Peyer's patch (tissue), 4 donors: ENCODE results near the gene SLC2A9. TPM values are rescaled to one million over a fixed set of nuclear protein-coding genes. Genes with fewer than 3 reads are reported as not detected.

Experiments used
- DNase-seq, 3 donors: peaks; one replicate each; pipeline ENCODE4 v3.0.0-alpha.2; 2017 to 2019
- H3K27ac ChIP-seq, 4 donors: fragments of 200-600 bp; sonication (generic); one replicate each; pipeline ENCODE4 v1.5.1; 2016 to 2019
- H3K27me3 ChIP-seq, 2 donors: fragments of 200-600 bp; sonication (generic); one replicate each; pipeline ENCODE4 v1.5.1; 2019
- H3K36me3 ChIP-seq, 3 donors: fragments of 200-600 bp; sonication (generic); one replicate each; pipeline ENCODE4 v1.5.1; 2016 to 2019
- H3K4me1 ChIP-seq, 4 donors: fragments of 200-600 bp; sonication (generic); one replicate each; pipeline ENCODE4 v1.5.1; 2016 to 2019
- H3K4me3 ChIP-seq, 4 donors: fragments of 200-600 bp; sonication (generic); 1 replicate in 3 of 4; 2 replicates in 1 of 4; pipeline ENCODE4 v1.5.1; 2016 to 2019; ENCODE audit warnings: mild to moderate bottlenecking in 1 of 4
- H3K9me3 ChIP-seq, 4 donors: fragments of 200-600 bp; sonication (generic); one replicate each; pipeline ENCODE4 v1.5.1; 2016 to 2019; ENCODE audit warnings: mild to moderate bottlenecking in 1 of 4
- POLR2A ChIP-seq, 2 donors: fragments of 450-650 bp; IDR thresholded peaks; one replicate each; pipeline ENCODE4 v1.5.1; 2017; ENCODE audit warnings: antibody characterized with exemption in 2 of 2, mild to moderate bottlenecking in 2 of 2, moderate library complexity in 2 of 2
- total RNA-seq, 4 donors: library from RNA; depleted of rRNA; stranded (reverse); fragments of >200 nt; gene quantifications; one replicate each; pipeline ENCODE4 v1.1.0, GENCODE V29; 2016
- TF ChIP-seq, protein P1 (sequence below), 6 experiments: fragments of 450-650 bp in 4 of 6; fragments of 200-600 bp in 2 of 6; sonication (generic) in 1 of 6; IDR thresholded peaks; one replicate each; pipeline ENCODE4 v1.5.1; 2017 to 2019; ENCODE audit warnings: antibody characterized with exemption in 6 of 6, mild to moderate bottlenecking in 3 of 6, moderate library complexity in 1 of 6

SLC2A9 gene
- total RNA-seq, 4 donors from 2014 or later = 8.3 to 24.1 (median 22.0) TPM

DNA sequence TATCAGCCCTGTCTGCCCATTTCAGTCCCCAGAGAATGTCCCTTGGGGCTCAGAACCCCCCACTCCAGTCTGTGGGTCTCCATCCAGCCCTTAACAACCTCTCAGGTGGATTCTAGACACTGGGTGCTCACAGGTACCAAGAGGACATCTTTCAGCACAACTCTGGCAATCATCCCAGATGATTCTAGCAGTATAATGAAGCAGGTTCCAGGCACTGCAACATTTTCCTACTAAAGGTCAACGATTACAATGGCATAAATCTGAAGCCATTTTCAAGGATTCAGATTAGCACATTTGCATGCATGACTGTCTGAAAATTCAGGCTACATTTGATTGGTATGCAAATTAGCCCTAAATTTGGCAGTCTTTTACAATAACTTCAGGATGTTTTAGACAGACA is 10.0 kb downstream of the SLC2A9 start:
- DNase-seq = no peak
- TF ChIP-seq POLR2A (IDR thresholded peaks at IDR 0.05) = no peak
- TF ChIP-seq, protein P1, sequence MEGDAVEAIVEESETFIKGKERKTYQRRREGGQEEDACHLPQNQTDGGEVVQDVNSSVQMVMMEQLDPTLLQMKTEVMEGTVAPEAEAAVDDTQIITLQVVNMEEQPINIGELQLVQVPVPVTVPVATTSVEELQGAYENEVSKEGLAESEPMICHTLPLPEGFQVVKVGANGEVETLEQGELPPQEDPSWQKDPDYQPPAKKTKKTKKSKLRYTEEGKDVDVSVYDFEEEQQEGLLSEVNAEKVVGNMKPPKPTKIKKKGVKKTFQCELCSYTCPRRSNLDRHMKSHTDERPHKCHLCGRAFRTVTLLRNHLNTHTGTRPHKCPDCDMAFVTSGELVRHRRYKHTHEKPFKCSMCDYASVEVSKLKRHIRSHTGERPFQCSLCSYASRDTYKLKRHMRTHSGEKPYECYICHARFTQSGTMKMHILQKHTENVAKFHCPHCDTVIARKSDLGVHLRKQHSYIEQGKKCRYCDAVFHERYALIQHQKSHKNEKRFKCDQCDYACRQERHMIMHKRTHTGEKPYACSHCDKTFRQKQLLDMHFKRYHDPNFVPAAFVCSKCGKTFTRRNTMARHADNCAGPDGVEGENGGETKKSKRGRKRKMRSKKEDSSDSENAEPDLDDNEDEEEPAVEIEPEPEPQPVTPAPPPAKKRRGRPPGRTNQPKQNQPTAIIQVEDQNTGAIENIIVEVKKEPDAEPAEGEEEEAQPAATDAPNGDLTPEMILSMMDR (IDR thresholded peaks at IDR 0.05) = no peak

DNA sequence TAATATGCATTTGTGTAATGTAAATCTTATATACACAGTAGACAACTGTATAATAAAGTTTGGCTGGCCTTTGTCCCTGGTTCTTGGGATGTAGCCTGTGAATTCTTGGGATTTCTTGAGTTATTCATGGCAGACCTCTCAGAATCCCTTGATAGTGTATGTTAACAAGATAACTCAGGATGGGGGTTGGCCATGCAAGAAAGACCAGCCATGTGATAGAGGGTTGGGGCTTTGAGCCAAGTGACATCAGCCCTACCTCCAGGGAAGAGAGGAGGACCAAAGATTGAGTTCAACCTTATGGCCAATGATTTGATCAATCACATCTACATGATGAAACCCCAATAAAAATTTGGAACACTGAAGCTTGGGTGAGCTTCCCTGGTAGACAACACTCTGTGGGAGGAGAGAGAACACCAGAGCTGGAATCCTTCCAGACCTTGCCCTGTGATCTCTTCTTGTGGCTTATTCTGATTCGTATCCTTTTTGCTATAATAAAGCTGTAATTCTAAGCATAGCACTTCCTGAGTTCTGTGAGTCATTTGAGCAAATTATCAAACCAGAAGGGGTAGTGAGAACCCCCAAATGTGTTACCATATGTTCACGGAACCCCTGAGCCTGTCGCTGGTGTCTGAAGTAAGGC is 11.3 kb downstream of the SLC2A9 start:
- no peaks in the 10 kb centered on the region for H3K27me3 ChIP-seq
- no peaks in the 10 kb centered on the region for H3K9me3 ChIP-seq
- TF ChIP-seq, protein P1 (IDR thresholded peaks at IDR 0.05) = no peak
- no peak for TF ChIP-seq POLR2A (IDR thresholded peaks at IDR 0.05)
- H3K36me3 ChIP-seq = no peaks in the 10 kb centered on the region
- H3K4me1 ChIP-seq = peaks cover 0 to 32% (median 16%) of the 10 kb centered on the region in 4 donors
- no peak overlapping the region for H3K4me3 ChIP-seq
- no peak overlapping the region for H3K27ac ChIP-seq
- DNase-seq = no peak

More for the DNA sequence above, 10.0 kb downstream of the SLC2A9 start:
- Histone ChIP-seq H3K27ac (no peak overlapping the region), H3K9me3 (no peaks in the 10 kb centered on the region), H3K27me3 (no peaks in the 10 kb centered on the region), H3K4me1 (peaks cover 0 to 22% (median 12%) of the 10 kb centered on the region in 4 donors), H3K4me3 (no peak overlapping the region), H3K36me3 (no peaks in the 10 kb centered on the region)

DNA sequence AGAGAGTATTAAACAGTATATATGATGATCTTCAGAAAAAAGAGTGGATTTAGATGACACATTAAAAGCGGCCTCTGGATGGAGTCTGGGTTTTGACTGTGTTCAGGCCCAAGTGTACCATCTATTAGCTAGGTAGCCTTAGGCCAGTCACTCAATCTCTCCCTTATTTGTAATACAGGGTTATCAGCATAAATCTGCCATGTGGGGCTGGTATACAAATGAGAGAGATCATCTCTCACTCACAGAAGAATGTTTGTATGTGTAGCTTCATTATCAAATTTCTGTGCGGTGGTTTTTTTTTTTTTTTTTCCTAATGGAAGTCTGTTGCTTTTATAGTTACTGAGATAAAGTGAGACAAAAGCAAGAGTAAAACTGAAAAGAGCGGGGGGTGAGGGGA is 12.7 kb downstream of the SLC2A9 start:
- TF ChIP-seq, protein P1 (IDR thresholded peaks at IDR 0.05) = no peak
- no peak for TF ChIP-seq POLR2A (IDR thresholded peaks at IDR 0.05)
- Histone ChIP-seq H3K4me1 (peaks cover 0 to 32% (median 16%) of the 10 kb centered on the region in 4 donors), H3K4me3 (no peak overlapping the region), H3K36me3 (no peaks in the 10 kb centered on the region), H3K27ac (no peak overlapping the region), H3K27me3 (no peaks in the 10 kb centered on the region), H3K9me3 (no peaks in the 10 kb centered on the region)
- DNase-seq = no peak

DNA sequence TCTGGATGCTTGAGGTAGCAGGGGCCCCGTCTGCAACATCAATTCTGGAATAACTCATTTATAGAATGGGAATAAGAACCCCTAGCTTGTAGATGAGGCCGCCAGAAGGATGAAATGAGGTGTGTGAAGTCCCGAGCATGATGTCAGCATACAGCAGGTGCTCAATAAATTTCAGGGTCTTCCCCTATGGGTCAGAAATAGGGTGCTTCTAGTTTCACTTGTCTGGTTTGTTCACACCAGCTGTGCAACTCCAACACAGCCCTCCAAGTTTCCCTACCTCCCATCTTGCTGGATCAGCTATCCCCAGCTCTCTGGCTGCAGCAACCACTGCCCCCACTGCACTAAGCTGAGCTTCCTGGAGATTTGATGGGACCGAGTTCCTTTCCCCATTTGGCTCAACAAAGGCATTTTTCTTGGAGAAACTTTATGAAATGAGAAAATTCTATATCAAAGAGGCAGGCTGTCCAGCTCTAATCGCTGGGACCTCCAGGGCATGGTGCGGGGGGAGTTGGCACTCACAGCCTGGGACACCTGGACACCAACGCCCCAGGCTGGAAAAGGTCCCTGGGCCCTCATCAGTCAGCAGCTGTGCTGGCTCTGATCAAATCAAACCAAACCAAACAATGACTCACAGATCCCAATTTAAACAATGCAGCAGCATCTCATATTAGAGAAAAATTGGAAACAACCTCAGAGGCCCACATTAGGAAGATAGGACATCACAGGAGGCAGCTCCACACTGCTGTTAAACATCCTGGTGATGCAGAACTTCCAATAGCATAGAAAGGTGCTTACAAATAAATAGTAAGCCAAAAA is 13.3 kb downstream of the SLC2A9 start:
- no peak overlapping the region for H3K4me3 ChIP-seq
- peak overlapping the region in 2 of 4 donors; percentile 95 to 96 for H3K27ac ChIP-seq
- H3K36me3 ChIP-seq = no peaks in the 10 kb centered on the region
- H3K9me3 ChIP-seq = no peaks in the 10 kb centered on the region
- H3K4me1 ChIP-seq = peaks cover 0 to 32% (median 16%) of the 10 kb centered on the region in 4 donors
- no peak for DNase-seq
- TF ChIP-seq, protein P1 (IDR thresholded peaks at IDR 0.05) = no peak
- TF ChIP-seq POLR2A (IDR thresholded peaks at IDR 0.05) = no peak
- H3K27me3 ChIP-seq = no peaks in the 10 kb centered on the region

DNA sequence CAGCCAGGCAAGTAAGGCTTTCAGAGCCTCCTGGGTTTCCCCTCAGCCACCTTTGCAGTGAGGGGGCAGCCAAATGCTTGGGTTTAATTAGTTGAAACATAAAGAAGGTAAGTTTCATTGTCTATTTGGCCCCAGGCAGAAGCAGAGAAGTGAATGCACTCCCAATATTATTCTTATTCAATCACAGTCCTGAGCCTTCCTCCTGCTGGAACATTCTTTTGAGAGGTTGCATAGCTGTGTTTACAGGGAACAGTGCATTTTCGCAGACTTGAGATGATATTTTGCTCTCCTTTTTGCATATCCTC is 13.9 kb downstream of the SLC2A9 start:
- Histone ChIP-seq H3K36me3 (no peaks in the 10 kb centered on the region), H3K4me1 (peaks cover 0 to 32% (median 16%) of the 10 kb centered on the region in 4 donors), H3K27me3 (no peaks in the 10 kb centered on the region), H3K4me3 (no peak overlapping the region), H3K9me3 (no peaks in the 10 kb centered on the region), H3K27ac (peak overlapping the region; percentile 20 to 96 (median 80))
- TF ChIP-seq POLR2A (IDR thresholded peaks at IDR 0.05) = no peak
- TF ChIP-seq, protein P1 (IDR thresholded peaks at IDR 0.05) = no peak
- no peak for DNase-seq
